GM23248 (cell line): ENCODE results near the gene RASA4.
"Not testable (repeated sequence)": the region's sequence is repeated elsewhere in the genome, so short reads cannot be mapped to it uniquely, and the experiment has no call there.

Source experiments
- EZH2 ChIP-seq: fragments of 200-600 bp; sonication (generic); IDR thresholded peaks from 2 replicates; pipeline ENCODE4 v1.6.1; 2018; ENCODE audit warnings: antibody characterized with exemption, mild to moderate bottlenecking; ENCODE audit not compliant: insufficient read depth, poor library complexity, severe bottlenecking
- EZH2phosphoT487 ChIP-seq: fragments of 200-600 bp; sonication (generic); IDR thresholded peaks from 2 replicates; pipeline ENCODE4 v1.6.1; 2018; ENCODE audit warnings: antibody characterized with exemption, moderate library complexity, mild to moderate bottlenecking, low read depth; ENCODE audit not compliant: insufficient read depth

DNA sequence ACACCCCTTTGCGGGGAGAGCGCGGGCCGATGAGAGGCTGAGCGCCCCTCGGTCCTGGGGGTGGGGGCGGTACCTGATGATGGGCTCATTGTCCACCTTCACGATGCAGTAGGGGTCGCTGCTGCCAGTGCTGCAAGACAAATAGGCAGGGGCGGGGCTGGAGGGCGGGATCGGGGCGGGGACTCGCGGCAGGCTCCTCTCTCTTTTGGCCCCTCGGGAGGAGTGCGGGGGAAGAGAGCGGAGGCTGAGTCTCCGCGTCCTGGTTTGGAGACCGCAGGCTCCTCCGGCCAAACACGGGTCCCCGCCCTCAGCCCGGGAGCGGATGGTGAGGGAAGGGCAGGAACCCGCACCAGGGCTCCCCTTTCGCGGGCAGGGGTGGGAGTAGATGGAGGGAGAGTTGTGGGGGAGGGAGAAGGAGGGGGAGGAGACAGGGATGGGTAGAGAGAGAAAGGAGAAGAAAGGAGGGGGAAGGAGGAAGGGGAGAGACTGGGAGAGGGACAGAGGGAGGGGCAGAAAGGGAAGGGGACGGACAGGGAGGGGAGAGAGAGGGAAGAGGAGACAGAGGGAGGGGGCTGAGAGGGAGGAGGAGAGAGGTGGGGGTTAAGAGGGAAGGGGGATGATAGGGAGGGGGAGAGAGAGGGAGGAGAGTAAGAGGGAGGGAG is 5.4 kb downstream of the RASA4 start:
- not testable (repeated sequence) for TF ChIP-seq EZH2, EZH2phosphoT487
